ENCODE measurements around the gene LRBA. TPM values are rescaled to one million over a fixed set of nuclear protein-coding genes. Genes with fewer than 3 reads are reported as not detected.

LRBA gene
- total RNA-seq, 1 experiment from 2014 or later = 77.4 TPM

DNA sequence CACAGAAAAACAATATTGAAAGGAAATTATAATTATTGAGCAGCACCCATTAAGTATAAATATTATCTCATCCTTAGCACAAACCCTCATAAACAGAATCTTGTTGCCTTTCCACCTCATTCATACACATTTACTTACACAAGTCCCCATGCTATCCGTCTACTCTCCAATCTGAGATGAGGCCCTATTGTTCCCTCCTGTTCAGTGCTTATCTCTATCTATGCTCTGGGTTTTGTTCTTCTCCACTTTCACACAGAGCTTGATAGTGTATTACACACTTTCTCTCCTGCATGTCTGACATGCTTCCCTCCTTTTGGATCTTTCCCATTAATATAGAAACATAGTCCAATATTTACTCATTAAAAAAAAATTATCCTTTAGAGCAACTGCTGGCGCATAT lies 671.3 kb downstream of the LRBA start:
- Histone ChIP-seq H3K9me3 (ENCODE audit: insufficient read depth, low read depth) (no peaks in the 10 kb centered on the region), H4K20me1 (ENCODE audit: insufficient read depth) (no peaks in the 10 kb centered on the region), H3K4me3 (no peak overlapping the region), H3K27ac (no peak overlapping the region), H3K9me2 (ENCODE audit: insufficient read depth) (no peaks in the 10 kb centered on the region), H3K79me2 (ENCODE audit: low read depth) (no peaks in the 10 kb centered on the region), H3K36me3 (ENCODE audit: low read depth) (no peaks in the 10 kb centered on the region), H3K4me1 (replicated peaks; ENCODE audit: insufficient read depth) (0 out of 2 replicates have a peak, but pooled peaks cover 5% of the 10 kb centered on the region), H2AFZ (no peak overlapping the region), H3F3A (ENCODE audit: insufficient read depth, low read depth) (no peaks in the 10 kb centered on the region), H3K27me3 (ENCODE audit: insufficient read depth, low read depth) (no peaks in the 10 kb centered on the region), H3K4me2 (no peak overlapping the region)
- intact Hi-C loops (cut with micrococcal nuclease; ENCODE audit: unreplicated experiment) = no loop called here
- TF ChIP-seq, protein P1, sequence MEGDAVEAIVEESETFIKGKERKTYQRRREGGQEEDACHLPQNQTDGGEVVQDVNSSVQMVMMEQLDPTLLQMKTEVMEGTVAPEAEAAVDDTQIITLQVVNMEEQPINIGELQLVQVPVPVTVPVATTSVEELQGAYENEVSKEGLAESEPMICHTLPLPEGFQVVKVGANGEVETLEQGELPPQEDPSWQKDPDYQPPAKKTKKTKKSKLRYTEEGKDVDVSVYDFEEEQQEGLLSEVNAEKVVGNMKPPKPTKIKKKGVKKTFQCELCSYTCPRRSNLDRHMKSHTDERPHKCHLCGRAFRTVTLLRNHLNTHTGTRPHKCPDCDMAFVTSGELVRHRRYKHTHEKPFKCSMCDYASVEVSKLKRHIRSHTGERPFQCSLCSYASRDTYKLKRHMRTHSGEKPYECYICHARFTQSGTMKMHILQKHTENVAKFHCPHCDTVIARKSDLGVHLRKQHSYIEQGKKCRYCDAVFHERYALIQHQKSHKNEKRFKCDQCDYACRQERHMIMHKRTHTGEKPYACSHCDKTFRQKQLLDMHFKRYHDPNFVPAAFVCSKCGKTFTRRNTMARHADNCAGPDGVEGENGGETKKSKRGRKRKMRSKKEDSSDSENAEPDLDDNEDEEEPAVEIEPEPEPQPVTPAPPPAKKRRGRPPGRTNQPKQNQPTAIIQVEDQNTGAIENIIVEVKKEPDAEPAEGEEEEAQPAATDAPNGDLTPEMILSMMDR (conservative IDR thresholded peaks at IDR 0.05) = no peak
- no peak for TF ChIP-seq EZH2 (IDR thresholded peaks at IDR 0.05; ENCODE audit: low read depth)
- BruUV-seq (replicated peaks) = no TSS peak
- CTCF ChIA-PET = no interaction called here
- POLR2A ChIA-PET (ENCODE audit: unreplicated experiment) = interaction anchor here (0.6 kb wide), 1 partner anchor 282 kb away, joined by 4 read pairs; no protein-coding TSS in a partner anchor
- no peak for DNase-seq

DNA sequence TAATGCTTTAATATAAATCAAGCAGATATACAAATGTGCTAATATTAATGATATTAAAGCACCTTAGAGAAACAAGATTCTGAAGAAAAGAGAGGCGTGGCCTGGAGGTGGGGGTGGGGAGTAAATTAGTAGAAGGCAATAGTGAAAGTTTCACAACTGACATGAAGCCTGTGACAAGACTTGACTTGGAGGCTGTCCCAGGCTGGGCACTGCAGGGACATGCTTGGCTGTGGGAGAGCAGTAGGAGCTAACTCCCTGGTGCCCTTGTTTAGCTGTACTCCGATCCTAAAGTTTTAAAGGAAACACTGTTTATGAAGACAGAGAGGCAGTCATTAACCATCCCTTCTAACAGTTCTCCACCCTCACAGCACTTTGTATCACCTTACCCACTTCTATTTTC lies 672.1 kb downstream of the LRBA start:
- intact Hi-C loops (cut with micrococcal nuclease; ENCODE audit: unreplicated experiment) = no loop called here
- no peak for DNase-seq
- TF ChIP-seq, protein P1 (conservative IDR thresholded peaks at IDR 0.05) = no peak
- TF ChIP-seq EZH2 (IDR thresholded peaks at IDR 0.05; ENCODE audit: low read depth) = no peak
- Histone ChIP-seq H3F3A (ENCODE audit: insufficient read depth, low read depth) (no peaks in the 10 kb centered on the region), H3K4me3 (no peak overlapping the region), H2AFZ (no peak overlapping the region), H4K20me1 (ENCODE audit: insufficient read depth) (no peaks in the 10 kb centered on the region), H3K27ac (no peak overlapping the region), H3K79me2 (ENCODE audit: low read depth) (no peaks in the 10 kb centered on the region), H3K9me3 (ENCODE audit: insufficient read depth, low read depth) (no peaks in the 10 kb centered on the region), H3K27me3 (ENCODE audit: insufficient read depth, low read depth) (no peaks in the 10 kb centered on the region), H3K9me2 (ENCODE audit: insufficient read depth) (no peaks in the 10 kb centered on the region), H3K4me1 (replicated peaks; ENCODE audit: insufficient read depth) (0 out of 2 replicates have a peak, but pooled peaks cover 3% of the 10 kb centered on the region), H3K4me2 (no peak overlapping the region), H3K36me3 (ENCODE audit: low read depth) (no peaks in the 10 kb centered on the region)
- CTCF ChIA-PET = no interaction called here
- BruUV-seq (replicated peaks) = no TSS peak
- POLR2A ChIA-PET (ENCODE audit: unreplicated experiment) = interaction anchor here (0.6 kb wide), 1 partner anchor 282 kb away, joined by 4 read pairs; no protein-coding TSS in a partner anchor

DNA sequence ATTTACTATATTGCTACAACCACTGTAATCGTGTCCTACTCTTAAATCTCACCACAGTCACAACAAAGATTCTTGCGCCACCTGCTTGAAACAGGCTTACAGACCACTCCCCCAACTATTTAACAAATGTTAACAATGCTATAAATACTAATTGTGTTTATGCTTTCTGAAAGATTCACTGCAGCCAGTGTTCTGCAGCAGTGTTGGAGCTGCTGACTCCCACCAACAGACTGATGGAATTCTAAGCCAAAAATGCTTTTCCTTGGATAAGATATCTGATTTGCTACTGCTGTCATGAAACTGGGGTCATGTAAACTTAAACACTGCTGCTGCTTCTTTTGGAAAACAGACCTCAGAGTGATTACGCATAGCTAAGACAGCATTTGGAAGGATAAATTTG lies 677.4 kb downstream of the LRBA start:
- Histone ChIP-seq H4K20me1 (ENCODE audit: insufficient read depth) (no peaks in the 10 kb centered on the region), H3K4me1 (replicated peaks; ENCODE audit: insufficient read depth) (no peaks in the 10 kb centered on the region), H3K4me2 (no peak overlapping the region), H3K27ac (no peak overlapping the region), H3K9me2 (ENCODE audit: insufficient read depth) (no peaks in the 10 kb centered on the region), H2AFZ (no peak overlapping the region), H3K79me2 (ENCODE audit: low read depth) (no peaks in the 10 kb centered on the region), H3K27me3 (ENCODE audit: insufficient read depth, low read depth) (no peaks in the 10 kb centered on the region), H3K36me3 (ENCODE audit: low read depth) (no peaks in the 10 kb centered on the region), H3F3A (ENCODE audit: insufficient read depth, low read depth) (no peaks in the 10 kb centered on the region), H3K4me3 (no peak overlapping the region), H3K9me3 (ENCODE audit: insufficient read depth, low read depth) (no peaks in the 10 kb centered on the region)
- POLR2A ChIA-PET (ENCODE audit: unreplicated experiment) = no interaction called here
- intact Hi-C loops (cut with micrococcal nuclease; ENCODE audit: unreplicated experiment) = no loop called here
- CTCF ChIA-PET = no interaction called here
- no TSS peak for BruUV-seq (replicated peaks)
- no peak for DNase-seq
- no peak for TF ChIP-seq EZH2 (IDR thresholded peaks at IDR 0.05; ENCODE audit: low read depth)
- TF ChIP-seq, protein P1 (conservative IDR thresholded peaks at IDR 0.05) = no peak

Data from PC-9 (cell line).